HEK293 (cell line): ENCODE measurements around the gene KSR1.

Experiments used
- CTCF ChIA-PET: fragments of 350-600 bp; formaldehyde crosslinking; extraction: SDS; loops from one replicate; lab custom pipeline; 2021; ENCODE audit warnings: antibody characterized with exemption; lab: Yijun Ruan, JAX
- POLR2A ChIA-PET: fragments of 300-600 bp; formaldehyde crosslinking; extraction: SDS; loops from one replicate; lab custom pipeline; 2020; ENCODE audit warnings: antibody characterized with exemption, inconsistent platforms; lab: Yijun Ruan, JAX
- H3K27ac ChIP-seq: fragments of 200-500 bp; sonication (Bioruptor generic); 2 replicates; pipeline ENCODE4 v1.5.1; 2014; ENCODE audit warnings: low read depth, low read length, control low read depth, inconsistent platforms; ENCODE audit errors: extremely low read depth
- H3K36me3 ChIP-seq, 2 experiments: fragments of 200-500 bp in 1 of 2; sonication (Bioruptor generic) in 1 of 2; 1 replicate in 1 of 2; 2 replicates in 1 of 2; pipeline ENCODE4 v1.5.1; 2014 to 2017; ENCODE audit warnings: inconsistent platforms in 2 of 2, low read length in 2 of 2; ENCODE audit not compliant: control insufficient read depth in 2 of 2, insufficient read depth in 1 of 2
- H3K4me1 ChIP-seq: fragments of 200-500 bp; sonication (Bioruptor generic); 2 replicates; pipeline ENCODE4 v1.5.1; 2014; ENCODE audit warnings: mild to moderate bottlenecking, low read length, inconsistent platforms; ENCODE audit not compliant: control insufficient read depth, insufficient read depth
- H3K4me3 ChIP-seq: 2 replicates; pipeline ENCODE4 v1.5.1; 2011; ENCODE audit warnings: low read depth, mild to moderate bottlenecking, control low read depth, low read length, moderate library complexity
- H3K9me3 ChIP-seq: fragments of 200-500 bp; sonication (Bioruptor generic); 2 replicates; pipeline ENCODE4 v1.5.1; 2014; ENCODE audit warnings: low read depth, low read length, inconsistent platforms; ENCODE audit not compliant: control insufficient read depth, insufficient read depth
- ELK4 ChIP-seq: IDR thresholded peaks from 2 replicates; pipeline ENCODE4 v1.6.1; 2011; ENCODE audit warnings: mild to moderate bottlenecking, low read depth, low read length, borderline replicate concordance
- FEZF1 ChIP-seq: fragments of 450-650 bp; formaldehyde crosslinking; IDR thresholded peaks from 2 replicates; pipeline ENCODE4 v1.5.1; 2016; ENCODE audit warnings: missing biosample characterization, missing genetic modification characterization
- GLIS2 ChIP-seq: fragments of 450-650 bp; formaldehyde crosslinking; IDR thresholded peaks from 2 replicates; pipeline ENCODE4 v1.5.1; 2016; ENCODE audit warnings: missing biosample characterization, missing genetic modification characterization
- REPIN1 ChIP-seq: fragments of 450-650 bp; formaldehyde crosslinking; IDR thresholded peaks from 2 replicates; pipeline ENCODE4 v1.5.1; 2017; ENCODE audit warnings: missing biosample characterization, missing genetic modification characterization, low read depth
- SALL2 ChIP-seq: fragments of 450-650 bp; formaldehyde crosslinking; IDR thresholded peaks from 2 replicates; pipeline ENCODE4 v1.5.0; 2017; ENCODE audit warnings: missing biosample characterization, mild to moderate bottlenecking, missing genetic modification characterization, borderline replicate concordance
- TRIM28 ChIP-seq: IDR thresholded peaks from 2 replicates; pipeline ENCODE4 v1.6.1; 2011; ENCODE audit warnings: low read length, control low read depth, borderline replicate concordance
- YY2 ChIP-seq: fragments of 450-650 bp; formaldehyde crosslinking; IDR thresholded peaks from 2 replicates; pipeline ENCODE4 v1.5.1; 2016; ENCODE audit warnings: missing biosample characterization, missing genetic modification characterization
- ZIC2 ChIP-seq: fragments of 450-650 bp; formaldehyde crosslinking; IDR thresholded peaks from 2 replicates; pipeline ENCODE4 v1.5.1; 2016; ENCODE audit warnings: missing biosample characterization, missing genetic modification characterization
- ZNF140 ChIP-seq: fragments of 450-650 bp; formaldehyde crosslinking; IDR thresholded peaks from 2 replicates; pipeline ENCODE4 v1.5.1; 2016; ENCODE audit warnings: missing biosample characterization, missing genetic modification characterization
- ZNF155 ChIP-seq: fragments of 450-650 bp; formaldehyde crosslinking; IDR thresholded peaks from 2 replicates; pipeline ENCODE4 v1.5.1; 2016; ENCODE audit warnings: missing biosample characterization, missing genetic modification characterization
- ZNF169 ChIP-seq: fragments of 450-650 bp; formaldehyde crosslinking; IDR thresholded peaks from 2 replicates; pipeline ENCODE4 v1.5.1; 2016; ENCODE audit warnings: missing biosample characterization, missing genetic modification characterization
- ZNF221 ChIP-seq: fragments of 450-650 bp; formaldehyde crosslinking; IDR thresholded peaks from 2 replicates; pipeline ENCODE4 v1.5.1; 2017; ENCODE audit warnings: missing biosample characterization, missing genetic modification characterization, borderline replicate concordance
- ZNF26 ChIP-seq: fragments of 450-650 bp; formaldehyde crosslinking; IDR thresholded peaks from 2 replicates; pipeline ENCODE4 v1.5.1; 2016; ENCODE audit warnings: missing biosample characterization, missing genetic modification characterization
- ZNF311 ChIP-seq: fragments of 450-650 bp; formaldehyde crosslinking; IDR thresholded peaks from 2 replicates; pipeline ENCODE4 v1.5.1; 2017; ENCODE audit warnings: missing biosample characterization, missing genetic modification characterization, borderline replicate concordance
- ZNF350 ChIP-seq: fragments of 450-650 bp; formaldehyde crosslinking; IDR thresholded peaks from 2 replicates; pipeline ENCODE4 v1.5.0; 2017; ENCODE audit warnings: missing biosample characterization, mild to moderate bottlenecking, missing genetic modification characterization
- ZNF555 ChIP-seq: fragments of 450-650 bp; formaldehyde crosslinking; conservative IDR thresholded peaks from 2 replicates; pipeline ENCODE4 v1.5.1; 2017; ENCODE audit warnings: missing biosample characterization, mild to moderate bottlenecking, missing genetic modification characterization, inconsistent platforms
- ZNF558 ChIP-seq: fragments of 450-650 bp; formaldehyde crosslinking; IDR thresholded peaks from 2 replicates; pipeline ENCODE4 v1.5.1; 2016; ENCODE audit warnings: missing biosample characterization, missing genetic modification characterization
- ZNF621 ChIP-seq: fragments of 450-650 bp; formaldehyde crosslinking; IDR thresholded peaks from 2 replicates; pipeline ENCODE4 v1.5.1; 2017; ENCODE audit warnings: missing biosample characterization, missing genetic modification characterization
- ZNF654 ChIP-seq: fragments of 450-650 bp; formaldehyde crosslinking; IDR thresholded peaks from 2 replicates; pipeline ENCODE4 v1.5.1; 2016; ENCODE audit warnings: low read depth, missing biosample characterization, missing genetic modification characterization
- ZNF670 ChIP-seq: fragments of 450-650 bp; formaldehyde crosslinking; IDR thresholded peaks from 2 replicates; pipeline ENCODE4 v1.5.1; 2016; ENCODE audit warnings: missing biosample characterization, missing genetic modification characterization, low read depth
- ZNF791 ChIP-seq: fragments of 450-650 bp; formaldehyde crosslinking; IDR thresholded peaks from 2 replicates; pipeline ENCODE4 v1.5.1; 2016; ENCODE audit warnings: missing biosample characterization, missing genetic modification characterization
- ZSCAN16 ChIP-seq: fragments of 450-650 bp; formaldehyde crosslinking; IDR thresholded peaks from 2 replicates; pipeline ENCODE4 v1.5.1; 2016; ENCODE audit warnings: missing biosample characterization, missing genetic modification characterization
- TF ChIP-seq, protein P1 (sequence below): fragments of 450-650 bp; formaldehyde crosslinking; IDR thresholded peaks from 2 replicates; pipeline ENCODE4 v1.5.1; 2016; ENCODE audit warnings: missing biosample characterization, missing genetic modification characterization
- TF ChIP-seq, protein P2 (sequence below): sonication (generic); formaldehyde crosslinking; IDR thresholded peaks from 2 replicates; pipeline ENCODE4 v1.8.1; 2022; ENCODE audit warnings: mild to moderate bottlenecking, moderate library complexity, missing genetic modification reagents
- TF ChIP-seq, protein P3 (sequence below): fragments of 450-650 bp; formaldehyde crosslinking; IDR thresholded peaks from 2 replicates; pipeline ENCODE4 v1.5.1; 2016; ENCODE audit warnings: missing biosample characterization, missing genetic modification characterization, borderline replicate concordance

Gene KSR1

GRCh38 chr17:27526604-27527002 is 70.4 kb downstream of the KSR1 start (continued):
- TF ChIP-seq, protein P1, sequence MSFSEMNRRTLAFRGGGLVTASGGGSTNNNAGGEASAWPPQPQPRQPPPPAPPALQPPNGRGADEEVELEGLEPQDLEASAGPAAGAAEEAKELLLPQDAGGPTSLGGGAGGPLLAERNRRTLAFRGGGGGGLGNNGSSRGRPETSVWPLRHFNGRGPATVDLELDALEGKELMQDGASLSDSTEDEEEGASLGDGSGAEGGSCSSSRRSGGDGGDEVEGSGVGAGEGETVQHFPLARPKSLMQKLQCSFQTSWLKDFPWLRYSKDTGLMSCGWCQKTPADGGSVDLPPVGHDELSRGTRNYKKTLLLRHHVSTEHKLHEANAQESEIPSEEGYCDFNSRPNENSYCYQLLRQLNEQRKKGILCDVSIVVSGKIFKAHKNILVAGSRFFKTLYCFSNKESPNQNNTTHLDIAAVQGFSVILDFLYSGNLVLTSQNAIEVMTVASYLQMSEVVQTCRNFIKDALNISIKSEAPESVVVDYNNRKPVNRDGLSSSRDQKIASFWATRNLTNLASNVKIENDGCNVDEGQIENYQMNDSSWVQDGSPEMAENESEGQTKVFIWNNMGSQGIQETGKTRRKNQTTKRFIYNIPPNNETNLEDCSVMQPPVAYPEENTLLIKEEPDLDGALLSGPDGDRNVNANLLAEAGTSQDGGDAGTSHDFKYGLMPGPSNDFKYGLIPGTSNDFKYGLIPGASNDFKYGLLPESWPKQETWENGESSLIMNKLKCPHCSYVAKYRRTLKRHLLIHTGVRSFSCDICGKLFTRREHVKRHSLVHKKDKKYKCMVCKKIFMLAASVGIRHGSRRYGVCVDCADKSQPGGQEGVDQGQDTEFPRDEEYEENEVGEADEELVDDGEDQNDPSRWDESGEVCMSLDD (tag by site-specific recombination), result no peak
- TF ChIP-seq ZNF169 (tag by site-specific recombination), result no peak

GRCh38 chr17:27529230-27529796 is 73.1 kb downstream of the KSR1 start:
- H3K36me3 ChIP-seq, result no peaks in the 10 kb centered on the region
- H3K27ac ChIP-seq, result peak overlapping the region; percentile 25; the same call in 1 of the 2 replicates
- peaks cover 21% of the 10 kb centered on the region for H3K4me1 ChIP-seq
- no peaks in the 10 kb centered on the region for H3K9me3 ChIP-seq
- CTCF ChIA-PET, result interaction anchor here (0.7 to 1.6 kb wide), 4 partner anchors 10 to 64 kb away, joined by 3 read pairs; no protein-coding TSS in a partner anchor
- H3K4me3 ChIP-seq, result no peak overlapping the region
- POLR2A ChIA-PET, result interaction anchor here (0.9 kb wide), 1 partner anchor 235 kb away, joined by 3 read pairs; the partner anchor contains the start of gene WSB1
- TF ChIP-seq ZNF791 (tag by site-specific recombination) (no peak), FEZF1 (tag by site-specific recombination) (no peak), ZNF140 (tag by site-specific recombination) (no peak), ZNF311 (tag by site-specific recombination) (no peak), ZNF221 (tag by site-specific recombination) (no peak), SALL2 (tag by site-specific recombination) (no peak), ZNF558 (tag by site-specific recombination) (no peak; the same call in 1 of the 2 replicates), TRIM28 (no peak), REPIN1 (tag by site-specific recombination) (no peak), ZNF621 (tag by site-specific recombination) (no peak), ZNF26 (tag by site-specific recombination) (no peak), ZIC2 (peak; percentile 95), ZNF555 (tag by site-specific recombination) (no peak), ELK4 (no peak), ZNF350 (tag by site-specific recombination) (no peak), ZNF670 (tag by site-specific recombination) (no peak), GLIS2 (tag by site-specific recombination) (no peak), ZNF155 (no peak), ZSCAN16 (tag by site-specific recombination) (no peak), ZNF654 (tag by site-specific recombination) (no peak), YY2 (tag by site-specific recombination) (peak; percentile 55; the same call in 1 of the 2 replicates)
- TF ChIP-seq, protein P2, sequence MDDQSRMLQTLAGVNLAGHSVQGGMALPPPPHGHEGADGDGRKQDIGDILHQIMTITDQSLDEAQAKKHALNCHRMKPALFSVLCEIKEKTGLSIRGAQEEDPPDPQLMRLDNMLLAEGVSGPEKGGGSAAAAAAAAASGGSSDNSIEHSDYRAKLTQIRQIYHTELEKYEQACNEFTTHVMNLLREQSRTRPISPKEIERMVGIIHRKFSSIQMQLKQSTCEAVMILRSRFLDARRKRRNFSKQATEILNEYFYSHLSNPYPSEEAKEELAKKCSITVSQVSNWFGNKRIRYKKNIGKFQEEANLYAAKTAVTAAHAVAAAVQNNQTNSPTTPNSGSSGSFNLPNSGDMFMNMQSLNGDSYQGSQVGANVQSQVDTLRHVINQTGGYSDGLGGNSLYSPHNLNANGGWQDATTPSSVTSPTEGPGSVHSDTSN (CRISPR knock-in tag), result no peak
- TF ChIP-seq, protein P3, sequence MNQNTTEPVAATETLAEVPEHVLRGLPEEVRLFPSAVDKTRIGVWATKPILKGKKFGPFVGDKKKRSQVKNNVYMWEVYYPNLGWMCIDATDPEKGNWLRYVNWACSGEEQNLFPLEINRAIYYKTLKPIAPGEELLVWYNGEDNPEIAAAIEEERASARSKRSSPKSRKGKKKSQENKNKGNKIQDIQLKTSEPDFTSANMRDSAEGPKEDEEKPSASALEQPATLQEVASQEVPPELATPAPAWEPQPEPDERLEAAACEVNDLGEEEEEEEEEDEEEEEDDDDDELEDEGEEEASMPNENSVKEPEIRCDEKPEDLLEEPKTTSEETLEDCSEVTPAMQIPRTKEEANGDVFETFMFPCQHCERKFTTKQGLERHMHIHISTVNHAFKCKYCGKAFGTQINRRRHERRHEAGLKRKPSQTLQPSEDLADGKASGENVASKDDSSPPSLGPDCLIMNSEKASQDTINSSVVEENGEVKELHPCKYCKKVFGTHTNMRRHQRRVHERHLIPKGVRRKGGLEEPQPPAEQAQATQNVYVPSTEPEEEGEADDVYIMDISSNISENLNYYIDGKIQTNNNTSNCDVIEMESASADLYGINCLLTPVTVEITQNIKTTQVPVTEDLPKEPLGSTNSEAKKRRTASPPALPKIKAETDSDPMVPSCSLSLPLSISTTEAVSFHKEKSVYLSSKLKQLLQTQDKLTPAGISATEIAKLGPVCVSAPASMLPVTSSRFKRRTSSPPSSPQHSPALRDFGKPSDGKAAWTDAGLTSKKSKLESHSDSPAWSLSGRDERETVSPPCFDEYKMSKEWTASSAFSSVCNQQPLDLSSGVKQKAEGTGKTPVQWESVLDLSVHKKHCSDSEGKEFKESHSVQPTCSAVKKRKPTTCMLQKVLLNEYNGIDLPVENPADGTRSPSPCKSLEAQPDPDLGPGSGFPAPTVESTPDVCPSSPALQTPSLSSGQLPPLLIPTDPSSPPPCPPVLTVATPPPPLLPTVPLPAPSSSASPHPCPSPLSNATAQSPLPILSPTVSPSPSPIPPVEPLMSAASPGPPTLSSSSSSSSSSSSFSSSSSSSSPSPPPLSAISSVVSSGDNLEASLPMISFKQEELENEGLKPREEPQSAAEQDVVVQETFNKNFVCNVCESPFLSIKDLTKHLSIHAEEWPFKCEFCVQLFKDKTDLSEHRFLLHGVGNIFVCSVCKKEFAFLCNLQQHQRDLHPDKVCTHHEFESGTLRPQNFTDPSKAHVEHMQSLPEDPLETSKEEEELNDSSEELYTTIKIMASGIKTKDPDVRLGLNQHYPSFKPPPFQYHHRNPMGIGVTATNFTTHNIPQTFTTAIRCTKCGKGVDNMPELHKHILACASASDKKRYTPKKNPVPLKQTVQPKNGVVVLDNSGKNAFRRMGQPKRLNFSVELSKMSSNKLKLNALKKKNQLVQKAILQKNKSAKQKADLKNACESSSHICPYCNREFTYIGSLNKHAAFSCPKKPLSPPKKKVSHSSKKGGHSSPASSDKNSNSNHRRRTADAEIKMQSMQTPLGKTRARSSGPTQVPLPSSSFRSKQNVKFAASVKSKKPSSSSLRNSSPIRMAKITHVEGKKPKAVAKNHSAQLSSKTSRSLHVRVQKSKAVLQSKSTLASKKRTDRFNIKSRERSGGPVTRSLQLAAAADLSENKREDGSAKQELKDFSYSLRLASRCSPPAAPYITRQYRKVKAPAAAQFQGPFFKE (tag by site-specific recombination), result no peak
